Caki2 (cell line): ENCODE data around the gene ZNF140. TPM values are rescaled to one million over a fixed set of nuclear protein-coding genes. Genes with fewer than 3 reads are reported as not detected.

Source experiments
- DNase-seq: peaks from one replicate; pipeline ENCODE4 v3.0.0-alpha.2; 2015; ENCODE audit warnings: low read depth
- in situ Hi-C: cut with HindIII; loops from 2 replicates; pipeline ENCODE4 v1.10.0; 2016; ENCODE audit warnings: low sequenced_read_pairs, low pct_unique_long_range_greater_than_20kb, mixed read lengths
- total RNA-seq: library from RNA; depleted of rRNA; stranded (reverse); fragments of >200 nt; shearing (Covaris generic); gene quantifications from 2 replicates; pipeline ENCODE4 v1.2.3, GENCODE V29; 2014; ENCODE audit warnings: low replicate concordance; rRNA removed

The ZNF140 gene
- total RNA-seq, 1 experiment from 2014 or later: 14.1 TPM

DNA sequence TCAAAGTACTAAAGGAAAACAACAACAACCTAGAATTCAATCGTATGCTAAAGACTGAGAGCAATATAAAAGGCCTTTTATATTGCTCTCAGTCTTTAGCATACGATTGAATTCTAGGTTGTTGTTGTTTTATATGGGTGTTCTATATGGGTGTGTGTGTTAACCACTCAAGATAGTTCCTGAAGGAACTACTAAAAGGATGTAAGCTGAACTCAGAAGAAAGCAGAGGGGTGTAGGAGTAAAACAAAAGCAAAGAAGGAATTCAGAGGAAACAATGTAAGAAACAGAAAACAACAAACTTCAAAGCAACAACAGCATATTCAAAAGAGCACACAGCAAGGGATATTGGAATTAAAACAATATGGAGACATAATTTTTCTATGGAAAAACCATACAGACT, 44.0 kb downstream of the ZNF140 start:
- no peak for DNase-seq
- in situ Hi-C loops: no loop called here

DNA sequence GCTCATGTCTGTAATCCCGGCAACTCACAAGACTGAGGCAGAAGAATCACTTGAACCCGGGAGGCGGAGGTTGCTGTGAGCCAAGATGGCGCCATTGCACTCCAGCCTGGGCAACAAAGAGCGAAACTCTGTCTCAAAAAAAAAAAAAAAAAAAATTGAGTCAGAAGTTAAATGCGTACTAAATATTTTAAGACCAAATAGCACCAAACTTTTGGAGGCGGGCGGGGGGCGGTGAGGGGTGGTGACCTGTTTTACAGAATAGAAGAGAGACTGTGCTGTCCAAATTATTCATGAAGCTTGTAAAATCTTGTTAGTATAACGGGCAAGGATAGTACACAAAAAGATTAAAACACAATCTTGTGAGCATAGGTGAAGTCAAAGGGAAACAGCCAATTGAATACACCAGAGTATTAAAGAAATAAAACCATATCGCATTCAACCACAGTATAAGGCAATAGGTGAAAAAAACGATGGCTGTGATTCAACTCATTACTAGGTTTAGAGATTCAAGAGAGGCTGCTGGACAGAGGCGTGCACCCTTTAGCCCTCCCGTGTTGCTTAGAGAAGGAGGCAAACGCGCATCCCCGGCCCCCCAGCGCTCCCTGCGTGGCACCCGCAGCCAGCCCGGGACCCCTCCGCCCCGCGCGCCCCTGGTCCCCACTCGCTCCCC, 48.8 kb downstream of the ZNF140 start:
- no peak for DNase-seq
- in situ Hi-C loops: no loop called here

GRCh38 chr12:133130038-133130807, 49.5 kb downstream of the ZNF140 start, which contains the start of the genes ZNF10 and ZNF891:
ZNF10 (plus strand) TSS chr12:133130627; CDS start chr12:133144493, 13,866 bp downstream.
ZNF891 (minus strand) TSS chr12:133130274; CDS start chr12:133121918, 8,356 bp downstream.
- in situ Hi-C loops: no loop called here
- peak; percentile 97 for DNase-seq

DNA sequence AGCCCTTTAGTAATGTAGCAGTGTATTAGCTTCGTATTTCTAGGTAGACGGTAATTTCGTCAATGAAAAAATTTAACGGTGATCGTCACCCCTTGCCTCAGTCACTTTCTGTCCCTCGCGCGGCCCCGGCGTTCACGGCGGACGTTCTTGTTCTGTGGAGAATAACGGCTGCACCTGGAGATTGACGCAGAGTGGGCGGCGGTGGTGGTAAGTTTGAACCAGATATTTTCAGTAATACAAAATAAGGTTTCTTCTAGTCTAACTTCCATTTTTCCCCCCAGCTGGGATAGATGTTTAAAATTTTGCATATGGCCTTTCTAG, 50.0 kb downstream of the ZNF140 start:
- DNase-seq: no peak
- in situ Hi-C loops: no loop called here

DNA sequence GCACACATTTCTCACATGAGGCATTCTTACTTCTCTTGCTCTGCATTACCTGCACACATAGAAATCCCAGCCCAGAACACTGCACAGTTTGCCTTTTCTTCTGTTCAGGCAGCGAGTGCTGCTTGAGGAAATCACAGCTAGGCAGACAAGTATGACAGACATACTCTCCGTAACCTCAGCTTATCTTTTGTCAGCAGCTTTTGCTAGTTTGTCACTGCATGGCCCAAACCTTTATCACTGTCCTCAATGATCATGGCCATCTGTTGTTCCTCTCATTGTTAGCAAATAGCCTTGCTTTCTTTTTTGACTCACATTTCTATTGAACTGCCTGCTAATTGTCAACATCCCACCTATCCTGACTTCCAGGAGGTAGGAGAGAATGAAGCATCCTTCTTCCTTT, 55.0 kb downstream of the ZNF140 start:
- DNase-seq: no peak
- in situ Hi-C loops: no loop called here

- in situ Hi-C loops: no loop called here
- DNase-seq: no peak
Observed at GRCh38 chr12:133145981-133146380, 65.3 kb downstream of the ZNF140 start.

DNA sequence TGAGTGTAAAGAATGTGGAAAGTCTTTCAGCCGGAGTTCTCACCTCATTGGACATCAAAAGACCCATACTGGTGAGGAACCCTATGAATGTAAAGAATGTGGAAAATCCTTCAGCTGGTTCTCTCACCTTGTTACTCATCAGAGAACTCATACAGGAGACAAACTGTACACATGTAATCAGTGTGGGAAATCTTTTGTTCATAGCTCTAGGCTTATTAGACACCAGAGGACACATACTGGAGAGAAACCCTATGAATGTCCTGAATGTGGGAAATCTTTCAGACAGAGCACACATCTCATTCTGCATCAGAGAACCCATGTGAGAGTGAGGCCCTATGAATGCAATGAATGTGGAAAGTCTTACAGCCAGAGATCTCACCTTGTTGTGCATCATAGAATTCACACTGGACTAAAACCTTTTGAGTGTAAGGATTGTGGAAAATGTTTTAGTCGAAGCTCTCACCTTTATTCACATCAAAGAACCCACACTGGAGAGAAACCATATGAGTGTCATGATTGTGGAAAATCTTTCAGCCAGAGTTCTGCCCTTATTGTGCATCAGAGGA, 75.5 kb downstream of the ZNF140 start:
- in situ Hi-C loops: no loop called here
- DNase-seq: peak; percentile 9

Other genes with a start within 250 kb of the ZNF140 start
- 7.1 and 17.5 TPM in 2 replicates for gene CHFR, start 193.3 kb upstream of the ZNF140 start, total RNA-seq
- gene ZNF605, start 124.6 kb upstream of the ZNF140 start, total RNA-seq: 1.3 and 2.6 TPM in 2 replicates
- gene ZNF26, start 94.6 kb upstream of the ZNF140 start, total RNA-seq: 8.0 and 23.2 TPM in 2 replicates
- 7.1 and 9.0 TPM in 2 replicates for gene ZNF84, start 43.4 kb upstream of the ZNF140 start, total RNA-seq
- gene ZNF891, start 49.4 kb downstream of the ZNF140 start, total RNA-seq: 0.52 and 0.98 TPM in 2 replicates
- gene ZNF10, start 49.7 kb downstream of the ZNF140 start, total RNA-seq: 0.54 and 3.1 TPM in 2 replicates
- gene ZNF268, start 100.6 kb downstream of the ZNF140 start, total RNA-seq: 17.1 and 36.8 TPM in 2 replicates
- not detected in 2 replicates for gene ANHX, start 155.0 kb downstream of the ZNF140 start, total RNA-seq